Activated CD4-positive, alpha-beta T cell treated with anti-CD3 and anti-CD28 coated beads for 4 hours (primary cell): ENCODE measurements around the gene CD36.

Experiments used
- DNase-seq, 2 donors: peaks; one replicate each; pipeline ENCODE4 v3.0.0-alpha.2; 2020

Gene CD36

DNA sequence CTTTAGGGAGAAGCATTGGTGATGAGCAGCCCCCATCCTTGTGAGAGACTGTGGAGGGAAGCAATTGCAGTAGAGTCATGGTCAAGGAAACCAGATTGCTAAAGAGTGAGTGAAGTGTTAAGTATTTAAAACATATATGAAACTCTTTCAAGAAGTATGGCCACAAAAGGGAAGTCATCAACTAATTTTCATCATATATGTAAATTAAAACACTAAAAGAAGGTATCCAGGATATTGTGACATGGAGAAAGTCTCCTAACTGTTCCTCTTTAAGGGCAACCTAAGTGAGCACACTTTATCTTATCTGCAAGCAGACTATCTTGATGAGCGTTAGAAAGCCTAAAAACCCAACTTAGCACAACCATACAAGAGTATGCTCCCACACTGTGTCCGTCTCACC is 69.7 kb downstream of the CD36 start:
- DNase-seq = no peak

GRCh38 chr7:80711531-80711930 is 73.1 kb downstream of the CD36 start:
- DNase-seq = no peak

DNA sequence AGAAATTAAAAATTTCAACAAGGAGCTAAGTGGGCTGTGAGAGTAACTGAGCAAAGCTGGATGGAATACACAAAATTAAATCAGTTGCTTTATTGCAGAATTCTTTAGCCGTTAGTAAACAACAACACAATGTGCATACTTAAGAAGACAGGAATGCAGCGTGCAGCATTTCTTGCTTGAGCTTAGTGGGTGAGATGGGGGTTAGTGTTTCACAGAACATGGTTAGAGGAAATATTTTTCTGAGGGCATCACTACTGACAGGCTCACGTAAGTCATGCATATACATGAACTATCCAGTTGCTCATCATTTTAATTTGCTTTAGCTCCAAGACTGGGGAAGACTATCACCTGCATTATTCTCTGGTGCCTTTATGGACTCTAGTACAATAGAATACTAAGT is 80.8 kb downstream of the CD36 start:
- DNase-seq = no peak

DNA sequence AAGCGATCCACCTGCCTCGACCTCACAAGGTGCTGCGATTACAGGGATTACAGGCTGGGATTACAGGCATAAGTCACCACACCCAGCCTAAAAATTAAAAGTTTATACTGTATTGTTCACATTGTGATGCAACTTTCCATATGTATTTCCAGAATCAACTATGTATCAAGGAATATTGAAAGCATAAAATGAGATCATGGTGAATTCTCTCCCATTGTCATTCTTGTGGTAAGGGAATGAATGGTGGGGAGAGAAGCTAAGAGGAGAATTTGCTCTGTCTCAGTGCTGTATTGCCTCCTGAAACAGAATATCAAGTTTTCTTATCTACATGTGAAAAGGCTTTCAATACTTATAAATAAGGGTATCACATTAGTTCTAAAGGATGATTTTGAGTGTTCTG is 81.7 kb downstream of the CD36 start:
- no peak for DNase-seq

- DNase-seq = no peak
These were observed 83.6 kb downstream of the CD36 start for GRCh38 chr7:80721883-80722615.

- no peak for DNase-seq
These were observed 84.3 kb downstream of the CD36 start for GRCh38 chr7:80722616-80723195.

DNA sequence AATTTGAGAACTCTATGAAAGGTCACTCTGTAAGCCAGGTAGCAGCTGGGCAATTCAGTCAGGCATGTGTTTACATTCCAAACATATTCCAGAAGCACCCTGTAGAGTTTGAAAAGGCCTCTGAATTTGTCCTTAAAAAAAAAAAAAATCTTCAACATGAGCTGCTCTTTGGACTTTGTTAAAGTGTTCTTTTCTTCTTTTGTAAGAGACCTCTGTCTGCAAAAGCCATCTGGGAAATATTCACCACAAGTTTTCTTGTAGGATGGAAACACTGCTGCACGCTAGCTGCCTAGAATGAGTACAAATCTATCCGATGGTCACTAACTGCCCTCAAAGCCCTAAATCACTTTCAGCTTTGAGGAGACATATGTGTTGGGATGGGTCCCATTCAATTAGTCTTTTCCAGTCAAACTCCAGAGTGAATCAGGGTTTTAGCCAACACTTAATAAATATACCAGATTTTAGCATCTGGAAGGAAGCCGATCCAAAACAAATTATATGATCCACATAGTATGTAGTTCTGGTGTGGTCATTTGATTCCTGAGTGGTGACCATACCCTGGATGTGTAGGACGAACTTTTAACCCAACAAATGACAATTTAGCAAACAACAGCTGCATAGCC is 85.9 kb downstream of the CD36 start:
- no peak for DNase-seq

DNA sequence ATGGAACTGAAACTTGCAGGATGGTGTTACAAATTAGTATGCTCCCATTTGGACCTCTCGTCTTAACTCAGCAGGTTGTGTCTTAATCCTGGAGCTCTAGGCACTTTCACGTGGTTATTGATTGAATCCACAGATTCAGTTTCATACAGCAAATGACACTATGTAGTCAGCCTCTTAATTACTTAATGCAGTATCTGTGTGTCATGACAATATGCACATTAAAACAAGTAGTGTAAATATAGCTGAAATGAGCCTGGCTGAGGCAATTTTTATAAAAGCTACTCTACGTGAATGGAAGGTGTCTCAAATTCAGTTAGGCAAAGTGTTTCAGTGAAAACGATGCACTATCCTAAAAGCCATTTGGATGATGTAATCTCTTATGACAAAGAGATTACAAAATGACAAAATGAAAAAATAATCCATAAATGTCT is 86.8 kb downstream of the CD36 start:
- no peak for DNase-seq
